Transverse colon (tissue), 4 donors: Measurements from ENCODE around the gene EHBP1. TPM values are rescaled to one million over a fixed set of nuclear protein-coding genes. Genes with fewer than 3 reads are reported as not detected.

ENCODE experiments used
- DNase-seq: peaks from one replicate; pipeline ENCODE4 v3.0.0-alpha.2; 2019
- H3K27ac ChIP-seq, 4 donors: fragments of 200-600 bp; sonication (generic); 2 replicates each; pipeline ENCODE4 v1.5.1; 2016 to 2018; ENCODE audit warnings: inconsistent platforms in 4 of 4
- H3K27me3 ChIP-seq: fragments of 200-600 bp; sonication (generic); 2 replicates; pipeline ENCODE4 v1.5.1; 2017; ENCODE audit warnings: inconsistent platforms
- H3K36me3 ChIP-seq, 4 donors: fragments of 200-600 bp; sonication (generic); 2 replicates each; pipeline ENCODE4 v1.5.1; 2017 to 2019; ENCODE audit warnings: inconsistent platforms in 4 of 4
- H3K4me1 ChIP-seq, 4 donors: fragments of 200-600 bp; sonication (generic); 2 replicates each; pipeline ENCODE4 v1.5.1; 2017 to 2020; ENCODE audit warnings: inconsistent platforms in 4 of 4
- H3K4me3 ChIP-seq, 4 donors: fragments of 200-600 bp; sonication (generic); 1 replicate in 1 of 4; 2 replicates in 3 of 4; pipeline versions ENCODE4 v1.5.1 to v1.6.1; 2017 to 2019; ENCODE audit warnings: inconsistent platforms in 4 of 4
- H3K9me3 ChIP-seq, 2 donors: fragments of 200-600 bp; sonication (generic); 2 replicates each; pipeline ENCODE4 v1.5.1; 2017 to 2019; ENCODE audit warnings: inconsistent platforms in 2 of 2
- CTCF ChIP-seq, 5 experiments: fragments of 200-600 bp in 3 of 5; fragments of 450-650 bp in 2 of 5; sonication (generic) in 3 of 5; IDR thresholded peaks; 1 replicate in 2 of 5; 2 replicates in 3 of 5; pipeline ENCODE4 v1.5.1; 2016 to 2017; ENCODE audit warnings: antibody characterized with exemption in 5 of 5, inconsistent platforms in 3 of 5, mild to moderate bottlenecking in 2 of 5, moderate library complexity in 1 of 5
- EP300 ChIP-seq: sonication (generic); formaldehyde crosslinking; IDR thresholded peaks from one replicate; pipeline ENCODE4 v1.6.1; 2017; ENCODE audit warnings: antibody characterized with exemption, low read depth
- POLR2A ChIP-seq: fragments of 450-650 bp; IDR thresholded peaks from one replicate; pipeline ENCODE4 v1.6.1; 2016; ENCODE audit warnings: antibody characterized with exemption, mild to moderate bottlenecking, moderate library complexity
- POLR2AphosphoS5 ChIP-seq, 3 donors: sonication (generic); formaldehyde crosslinking; IDR thresholded peaks; one replicate each; pipeline ENCODE4 v1.6.1; 2016; ENCODE audit warnings: antibody characterized with exemption in 3 of 3
- WGBS, 2 donors: methylation state at CpG; one replicate each; pipeline ENCODE4 v1.1.5; 2018; ENCODE audit warnings: low coverage in 1 of 2; 5-methylcytosine and 5-hydroxymethylcytosine counted together
- in situ Hi-C, 4 donors: fragments of 200-750 bp; cut with MboI; loops; one replicate each; pipeline versions ENCODE4 v1.15.0 to v1.15.1; 2017; ENCODE audit warnings: low sequenced_read_pairs in 3 of 4, low pct_ligation_motif_present in 1 of 4, low pct_unique_long_range_greater_than_20kb in 1 of 4
- intact Hi-C: fragments of 100-400 bp; cut with DNase I; formaldehyde crosslinking; loops from one replicate; pipeline ENCODE4 v1.15.1; 2023; ENCODE audit warnings: low total_unique reads
- total RNA-seq, 4 donors: library from RNA; depleted of rRNA; stranded (reverse); fragments of >200 nt; gene quantifications; one replicate each; pipeline ENCODE4 v1.1.0, GENCODE V29; 2016

Gene EHBP1
- total RNA-seq, 4 donors from 2014 or later: 41.1 to 69.4 (median 47.0) TPM

GRCh38 chr2:62854600-62855514 lies 149.3 kb downstream of the EHBP1 start:
- H3K9me3 ChIP-seq: no peaks in the 10 kb centered on the region
- DNase-seq: no peak
- no peak overlapping the region for H3K4me3 ChIP-seq
- H3K27me3 ChIP-seq: no peaks in the 10 kb centered on the region
- H3K27ac ChIP-seq: no peak overlapping the region
- in situ Hi-C loops (no loop called here), intact Hi-C loops (no loop called here)
- WGBS, 2 donors: 92% methylated on average over 10 of the region's 14 CpGs; no CpG with 5 or more reads in 1 of the 2 donors
- no peak for TF ChIP-seq POLR2AphosphoS5 (IDR thresholded peaks at IDR 0.05)
- no peak for TF ChIP-seq EP300
- no peak for TF ChIP-seq POLR2A
- TF ChIP-seq CTCF (IDR thresholded peaks at IDR 0.05): no peak
- no peaks in the 10 kb centered on the region for H3K4me1 ChIP-seq
- H3K36me3 ChIP-seq: peaks cover 0 to 3% (median 0%) of the 10 kb centered on the region in 4 donors

- intact Hi-C loops (no loop called here), in situ Hi-C loops (no loop called here)
- no peak overlapping the region for H3K27ac ChIP-seq
- TF ChIP-seq CTCF (IDR thresholded peaks at IDR 0.05) (no peak), POLR2AphosphoS5 (IDR thresholded peaks at IDR 0.05) (no peak), EP300 (no peak), POLR2A (no peak)
- H3K9me3 ChIP-seq: no peaks in the 10 kb centered on the region
- no peaks in the 10 kb centered on the region for H3K27me3 ChIP-seq
- peaks cover 0 to 3% (median 0%) of the 10 kb centered on the region in 4 donors for H3K36me3 ChIP-seq
- WGBS, 2 donors: 89 to 100% methylated on average over 3 to 6 of the region's 6 CpGs
- no peak for DNase-seq
- H3K4me3 ChIP-seq: no peak overlapping the region
- no peaks in the 10 kb centered on the region for H3K4me1 ChIP-seq
Measured at GRCh38 chr2:62856228-62857040, 150.9 kb downstream of the EHBP1 start.

GRCh38 chr2:62857139-62857931 lies 151.8 kb downstream of the EHBP1 start:
- intact Hi-C loops: no loop called here
- 57 to 58% methylated on average over 6 of the region's 6 CpGs for WGBS, 2 donors
- no peak overlapping the region for H3K4me3 ChIP-seq
- no peaks in the 10 kb centered on the region for H3K9me3 ChIP-seq
- in situ Hi-C loops: no loop called here
- H3K4me1 ChIP-seq: no peaks in the 10 kb centered on the region
- no peaks in the 10 kb centered on the region for H3K27me3 ChIP-seq
- no peak for TF ChIP-seq CTCF (IDR thresholded peaks at IDR 0.05)
- no peak for TF ChIP-seq EP300
- no peak for TF ChIP-seq POLR2AphosphoS5 (IDR thresholded peaks at IDR 0.05)
- no peak for TF ChIP-seq POLR2A
- DNase-seq: no peak
- H3K36me3 ChIP-seq: peaks cover 0 to 3% (median 0%) of the 10 kb centered on the region in 4 donors
- no peak overlapping the region for H3K27ac ChIP-seq
